ENCODE data around the gene PLPPR5. TPM values are rescaled to one million over a fixed set of nuclear protein-coding genes. Genes with fewer than 3 reads are reported as not detected.

The PLPPR5 gene, protein sequence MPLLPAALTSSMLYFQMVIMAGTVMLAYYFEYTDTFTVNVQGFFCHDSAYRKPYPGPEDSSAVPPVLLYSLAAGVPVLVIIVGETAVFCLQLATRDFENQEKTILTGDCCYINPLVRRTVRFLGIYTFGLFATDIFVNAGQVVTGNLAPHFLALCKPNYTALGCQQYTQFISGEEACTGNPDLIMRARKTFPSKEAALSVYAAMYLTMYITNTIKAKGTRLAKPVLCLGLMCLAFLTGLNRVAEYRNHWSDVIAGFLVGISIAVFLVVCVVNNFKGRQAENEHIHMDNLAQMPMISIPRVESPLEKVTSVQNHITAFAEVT
- total RNA-seq: not detected in 2 replicates

GRCh38 chr1:99004861-99005442 lies at the start of gene PLPPR5:
TSS of gene PLPPR5 (minus strand) at chr1:99004861. CDS start at chr1:99004671, 190 bp downstream.

Data from airway epithelial cell (primary cell).